ENCODE measurements around the gene LAPTM4A. TPM values are rescaled to one million over a fixed set of nuclear protein-coding genes. Genes with fewer than 3 reads are reported as not detected.
"Not testable (repeated sequence)": the region's sequence is repeated elsewhere in the genome, so short reads cannot be mapped to it uniquely, and the experiment has no call there.

LAPTM4A gene
- total and polyA plus RNA-seq, 5 donors, result 178 to 224 (median 191) TPM

GRCh38 chr2:20050646-20051531 is 539 bp downstream of the LAPTM4A start:
- WGBS, result under 1% methylated on average over 47 of the region's 47 CpGs
- H3K9me3 ChIP-seq (ENCODE audit: control insufficient read depth, low read length), result no peaks in the 10 kb centered on the region
- intact Hi-C loops (cut with DNase I), result no loop called here
- peak; percentile 2 to 17 for ATAC-seq
- H3K27me3 ChIP-seq (ENCODE audit: control insufficient read depth, insufficient read depth), result no peaks in the 10 kb centered on the region
- H3K27ac ChIP-seq (ENCODE audit: low read length), result peak overlapping the region; percentile 100
- DNase-seq, result peak; percentile 47 to 75 (median 73)
- H3K4me1 ChIP-seq (ENCODE audit: control insufficient read depth, insufficient read depth, low read length), result no peaks in the 10 kb centered on the region
- peak overlapping the region; percentile 97 for H3K4me3 ChIP-seq (ENCODE audit: low read length)

GRCh38 chr2:20050104-20050645 is 1.3 kb downstream of the LAPTM4A start:
- 1% methylated on average over 10 of the region's 10 CpGs for WGBS
- no peaks in the 10 kb centered on the region for H3K4me1 ChIP-seq (ENCODE audit: control insufficient read depth, insufficient read depth, low read length)
- intact Hi-C loops (cut with DNase I), result no loop called here

DNA sequence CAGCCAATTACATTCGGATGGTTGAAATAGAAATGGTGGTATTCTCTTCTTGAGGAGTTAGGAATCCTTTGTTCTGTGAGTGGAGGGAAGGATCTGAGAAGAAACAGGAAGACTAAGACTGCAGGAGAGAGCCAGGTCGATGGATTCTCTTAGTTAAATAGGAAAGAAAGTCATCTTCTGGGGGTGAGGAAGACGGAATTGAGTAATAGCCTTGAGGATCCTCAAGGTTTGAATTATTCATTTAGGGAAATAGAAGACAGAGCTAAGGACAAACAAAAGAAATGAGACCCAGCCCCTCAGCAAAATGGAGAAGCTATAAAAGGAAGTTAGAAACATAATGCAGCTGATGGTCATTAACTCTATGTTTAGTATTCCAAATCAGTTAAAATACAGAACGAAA is 1.8 kb downstream of the LAPTM4A start:
- intact Hi-C loops (cut with DNase I), result no loop called here
- Histone ChIP-seq H3K27me3 (ENCODE audit: control insufficient read depth, insufficient read depth) (no peaks in the 10 kb centered on the region), H3K4me1 (ENCODE audit: control insufficient read depth, insufficient read depth, low read length) (no peaks in the 10 kb centered on the region), H3K4me3 (ENCODE audit: low read length) (peak overlapping the region; percentile 97), H3K9me3 (ENCODE audit: control insufficient read depth, low read length) (no peaks in the 10 kb centered on the region), H3K27ac (ENCODE audit: low read length) (no peak overlapping the region)
- no peak for ATAC-seq
- DNase-seq, result no peak
- WGBS, result 4% methylated on average over 4 of the region's 4 CpGs

More at GRCh38 chr2:20050104-20050645, 1.3 kb downstream of the LAPTM4A start:
- Histone ChIP-seq H3K4me3 (ENCODE audit: low read length) (peak overlapping the region; percentile 97), H3K27ac (ENCODE audit: low read length) (peak overlapping the region; percentile 100), H3K27me3 (ENCODE audit: control insufficient read depth, insufficient read depth) (no peaks in the 10 kb centered on the region), H3K9me3 (ENCODE audit: control insufficient read depth, low read length) (no peaks in the 10 kb centered on the region)
- ATAC-seq (no peak), DNase-seq (no peak)

GRCh38 chr2:20048488-20049448 is 2.7 kb downstream of the LAPTM4A start:
- Histone ChIP-seq H3K27ac (ENCODE audit: low read length) (no peak overlapping the region), H3K27me3 (ENCODE audit: control insufficient read depth, insufficient read depth) (no peaks in the 10 kb centered on the region), H3K9me3 (ENCODE audit: control insufficient read depth, low read length) (no peaks in the 10 kb centered on the region), H3K4me1 (ENCODE audit: control insufficient read depth, insufficient read depth, low read length) (no peaks in the 10 kb centered on the region), H3K4me3 (ENCODE audit: low read length) (peak overlapping the region; percentile 97)
- no peak for ATAC-seq
- WGBS, result 38% methylated on average over 6 of the region's 6 CpGs
- DNase-seq, result no peak
- intact Hi-C loops (cut with DNase I), result no loop called here

- WGBS, result 69% methylated on average over 4 of the region's 4 CpGs
- not testable (repeated sequence) for H3K9me3 ChIP-seq (ENCODE audit: control insufficient read depth, low read length); DNase-seq
Measured at GRCh38 chr2:20045712-20046292, 5.6 kb downstream of the LAPTM4A start.

GRCh38 chr2:20044778-20045177 is 6.7 kb downstream of the LAPTM4A start:
- H3K4me1 ChIP-seq (ENCODE audit: control insufficient read depth, insufficient read depth, low read length), result no peaks in the 10 kb centered on the region
- intact Hi-C loops (cut with DNase I), result no loop called here
- no peaks in the 10 kb centered on the region for H3K27me3 ChIP-seq (ENCODE audit: control insufficient read depth, insufficient read depth)
- no peak overlapping the region for H3K4me3 ChIP-seq (ENCODE audit: low read length)
- no peak for DNase-seq
- 89% methylated on average over 4 of the region's 4 CpGs for WGBS
- H3K9me3 ChIP-seq (ENCODE audit: control insufficient read depth, low read length), result no peaks in the 10 kb centered on the region
- no peak for ATAC-seq
- H3K27ac ChIP-seq (ENCODE audit: low read length), result no peak overlapping the region

More at GRCh38 chr2:20045712-20046292, 5.6 kb downstream of the LAPTM4A start:
- H3K27me3 ChIP-seq (ENCODE audit: control insufficient read depth, insufficient read depth); H3K4me3 ChIP-seq (ENCODE audit: low read length); ATAC-seq; H3K27ac ChIP-seq (ENCODE audit: low read length); intact Hi-C loops (cut with DNase I); H3K4me1 ChIP-seq (ENCODE audit: control insufficient read depth, insufficient read depth, low read length): not testable (repeated sequence)

- Histone ChIP-seq H3K9me3 (ENCODE audit: control insufficient read depth, low read length) (no peaks in the 10 kb centered on the region), H3K27ac (ENCODE audit: low read length) (no peak overlapping the region), H3K4me3 (ENCODE audit: low read length) (no peak overlapping the region), H3K4me1 (ENCODE audit: control insufficient read depth, insufficient read depth, low read length) (no peaks in the 10 kb centered on the region), H3K27me3 (ENCODE audit: control insufficient read depth, insufficient read depth) (no peaks in the 10 kb centered on the region)
- peak in 1 of 2 donors; percentile 42 for ATAC-seq
- intact Hi-C loops (cut with DNase I), result no loop called here
- DNase-seq, result no peak
- WGBS, result 12% methylated on average over 2 of the region's 2 CpGs
Measured at GRCh38 chr2:20042531-20042930, 8.9 kb downstream of the LAPTM4A start.

- Histone ChIP-seq H3K27me3 (ENCODE audit: control insufficient read depth, insufficient read depth) (no peaks in the 10 kb centered on the region), H3K27ac (ENCODE audit: low read length) (no peak overlapping the region), H3K4me3 (ENCODE audit: low read length) (no peak overlapping the region), H3K9me3 (ENCODE audit: control insufficient read depth, low read length) (no peaks in the 10 kb centered on the region), H3K4me1 (ENCODE audit: control insufficient read depth, insufficient read depth, low read length) (peaks cover 2% of the 10 kb centered on the region)
- WGBS, result 74% methylated on average over 8 of the region's 8 CpGs
- ATAC-seq (no peak), DNase-seq (no peak)
- intact Hi-C loops (cut with DNase I), result no loop called here
Measured at GRCh38 chr2:20040489-20041172, 10.8 kb downstream of the LAPTM4A start.

- Histone ChIP-seq H3K27me3 (ENCODE audit: control insufficient read depth, insufficient read depth) (no peaks in the 10 kb centered on the region), H3K4me1 (ENCODE audit: control insufficient read depth, insufficient read depth, low read length) (peaks cover 6% of the 10 kb centered on the region), H3K9me3 (ENCODE audit: control insufficient read depth, low read length) (no peaks in the 10 kb centered on the region), H3K27ac (ENCODE audit: low read length) (no peak overlapping the region), H3K4me3 (ENCODE audit: low read length) (no peak overlapping the region)
- ATAC-seq, result no peak
- WGBS, result 82% methylated on average over 2 of the region's 2 CpGs
- no peak for DNase-seq
- intact Hi-C loops (cut with DNase I), result no loop called here
Measured at GRCh38 chr2:20037660-20038059, 13.8 kb downstream of the LAPTM4A start.

GRCh38 chr2:20035955-20036666 is 15.3 kb downstream of the LAPTM4A start:
- 58% methylated on average over 4 of the region's 4 CpGs for WGBS
- DNase-seq, result no peak
- Histone ChIP-seq H3K4me3 (ENCODE audit: low read length) (no peak overlapping the region), H3K27ac (ENCODE audit: low read length) (no peak overlapping the region), H3K27me3 (ENCODE audit: control insufficient read depth, insufficient read depth) (no peaks in the 10 kb centered on the region), H3K9me3 (ENCODE audit: control insufficient read depth, low read length) (no peaks in the 10 kb centered on the region), H3K4me1 (ENCODE audit: control insufficient read depth, insufficient read depth, low read length) (peaks cover 6% of the 10 kb centered on the region)
- intact Hi-C loops (cut with DNase I), result no loop called here
- ATAC-seq, result peak; percentile 37 to 72
